OCI-LY1 (cell line): Measurements from ENCODE around the gene TPST1.

Experiments
- CTCF ChIP-seq: fragments of 200-600 bp; sonication (generic), shearing (Covaris generic); IDR thresholded peaks from 2 replicates; pipeline ENCODE4 v1.5.1; 2017; ENCODE audit warnings: mild to moderate bottlenecking, antibody characterized with exemption, low read length, moderate library complexity, mixed read lengths
- EZH2 ChIP-seq: fragments of 200-600 bp; sonication (generic), shearing (Covaris generic); IDR thresholded peaks from 2 replicates; pipeline ENCODE4 v1.8.0; 2017; ENCODE audit warnings: borderline replicate concordance, mixed run types, mild to moderate bottlenecking, antibody characterized with exemption, low read length, moderate library complexity, mixed read lengths

- TF ChIP-seq CTCF (no peak), EZH2 (no peak)
Observed at GRCh38 chr7:66301737-66302136, 96.6 kb downstream of the TPST1 start.
